B cell (primary cell): ENCODE results near the gene SI.

ENCODE experiments used
- EZH2 ChIP-seq: IDR thresholded peaks from 2 replicates; pipeline ENCODE4 v1.6.1; 2012; ENCODE audit warnings: borderline replicate concordance, low read depth, mild to moderate bottlenecking, moderate library complexity, low read length; ENCODE audit not compliant: insufficient read depth, poor library complexity, severe bottlenecking
- TF ChIP-seq, protein P1 (sequence below): fragments of 200-600 bp; IDR thresholded peaks from one replicate; pipeline ENCODE4 v1.8.0; 2022; ENCODE audit warnings: antibody characterized with exemption, mild to moderate bottlenecking

DNA sequence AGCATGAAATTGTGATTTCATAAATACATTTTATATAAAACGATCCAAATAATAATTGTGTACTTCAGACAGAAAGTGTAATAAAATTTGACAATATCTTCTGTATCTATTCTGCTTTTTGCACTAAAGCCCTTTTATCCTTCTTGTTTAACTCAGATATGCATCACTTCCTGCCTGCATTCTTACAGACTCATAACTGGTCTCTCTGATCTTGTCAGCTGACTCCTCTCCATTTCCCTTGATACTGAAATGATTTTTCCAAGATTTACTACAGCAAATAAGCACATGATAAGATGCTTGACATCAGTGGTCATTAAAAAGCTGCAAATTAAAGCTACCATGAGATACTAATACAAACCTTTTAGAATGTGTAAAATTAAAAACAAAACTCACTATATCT, 25.3 kb upstream of the SI start:
- TF ChIP-seq, protein P1, sequence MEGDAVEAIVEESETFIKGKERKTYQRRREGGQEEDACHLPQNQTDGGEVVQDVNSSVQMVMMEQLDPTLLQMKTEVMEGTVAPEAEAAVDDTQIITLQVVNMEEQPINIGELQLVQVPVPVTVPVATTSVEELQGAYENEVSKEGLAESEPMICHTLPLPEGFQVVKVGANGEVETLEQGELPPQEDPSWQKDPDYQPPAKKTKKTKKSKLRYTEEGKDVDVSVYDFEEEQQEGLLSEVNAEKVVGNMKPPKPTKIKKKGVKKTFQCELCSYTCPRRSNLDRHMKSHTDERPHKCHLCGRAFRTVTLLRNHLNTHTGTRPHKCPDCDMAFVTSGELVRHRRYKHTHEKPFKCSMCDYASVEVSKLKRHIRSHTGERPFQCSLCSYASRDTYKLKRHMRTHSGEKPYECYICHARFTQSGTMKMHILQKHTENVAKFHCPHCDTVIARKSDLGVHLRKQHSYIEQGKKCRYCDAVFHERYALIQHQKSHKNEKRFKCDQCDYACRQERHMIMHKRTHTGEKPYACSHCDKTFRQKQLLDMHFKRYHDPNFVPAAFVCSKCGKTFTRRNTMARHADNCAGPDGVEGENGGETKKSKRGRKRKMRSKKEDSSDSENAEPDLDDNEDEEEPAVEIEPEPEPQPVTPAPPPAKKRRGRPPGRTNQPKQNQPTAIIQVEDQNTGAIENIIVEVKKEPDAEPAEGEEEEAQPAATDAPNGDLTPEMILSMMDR, result no peak
- no peak for TF ChIP-seq EZH2
